BE2C (cell line): Measurements from ENCODE around the gene PEF1.

Source experiments
- DNase-seq: peaks from one replicate; pipeline ENCODE4 v3.0.0-alpha.2; 2020
- H3K27me3 ChIP-seq: fragments of 250-450 bp; sonication (Bioruptor Pico); 2 replicates; pipeline ENCODE4 v1.5.1; 2020; ENCODE audit warnings: mild to moderate bottlenecking
- H3K36me3 ChIP-seq: fragments of 250-450 bp; sonication (Bioruptor Pico); 2 replicates; pipeline ENCODE4 v1.5.1; 2020; ENCODE audit warnings: mild to moderate bottlenecking
- H3K4me1 ChIP-seq: fragments of 250-450 bp; sonication (Bioruptor Pico); 2 replicates; pipeline ENCODE4 v1.5.1; 2020
- H3K4me3 ChIP-seq: 2 replicates; pipeline ENCODE4 v1.5.1; 2011; ENCODE audit warnings: low read depth, low read length
- H3K9me3 ChIP-seq: fragments of 250-450 bp; sonication (Bioruptor Pico); 2 replicates; pipeline ENCODE4 v1.5.1; 2020
- CTCF ChIP-seq: IDR thresholded peaks from 2 replicates; pipeline ENCODE4 v1.5.1; 2012; ENCODE audit warnings: mild to moderate bottlenecking, low read depth, low read length

The PEF1 gene

GRCh38 chr1:31614414-31615005 lies 30.2 kb downstream of the PEF1 start:
- H3K4me1 ChIP-seq = peaks cover 9% of the 10 kb centered on the region

GRCh38 chr1:31609514-31610118 lies 35.1 kb downstream of the PEF1 start:
- H3K9me3 ChIP-seq = no peaks in the 10 kb centered on the region
- H3K4me1 ChIP-seq = peaks cover 6% of the 10 kb centered on the region
- no peaks in the 10 kb centered on the region for H3K27me3 ChIP-seq
- H3K4me3 ChIP-seq = no peak overlapping the region
- no peak for TF ChIP-seq CTCF
- H3K36me3 ChIP-seq = no peaks in the 10 kb centered on the region
- no peak for DNase-seq

More at GRCh38 chr1:31614414-31615005, 30.2 kb downstream of the PEF1 start:
- Histone ChIP-seq H3K27me3 (no peaks in the 10 kb centered on the region), H3K9me3 (no peaks in the 10 kb centered on the region), H3K4me3 (no peak overlapping the region), H3K36me3 (no peaks in the 10 kb centered on the region)
- no peak for TF ChIP-seq CTCF
- peak; percentile 29 for DNase-seq

- no peak for DNase-seq
- Histone ChIP-seq H3K4me3 (no peak overlapping the region), H3K27me3 (no peaks in the 10 kb centered on the region), H3K36me3 (no peaks in the 10 kb centered on the region), H3K4me1 (no peaks in the 10 kb centered on the region), H3K9me3 (no peaks in the 10 kb centered on the region)
- TF ChIP-seq CTCF = no peak
Observed at GRCh38 chr1:31607360-31607759, 37.3 kb downstream of the PEF1 start.

GRCh38 chr1:31605908-31606427 lies 38.7 kb downstream of the PEF1 start:
- no peaks in the 10 kb centered on the region for H3K36me3 ChIP-seq
- no peaks in the 10 kb centered on the region for H3K9me3 ChIP-seq
- no peaks in the 10 kb centered on the region for H3K4me1 ChIP-seq
- H3K27me3 ChIP-seq = no peaks in the 10 kb centered on the region
- DNase-seq = no peak
- H3K4me3 ChIP-seq = no peak overlapping the region
- TF ChIP-seq CTCF = no peak

- H3K4me3 ChIP-seq = no peak overlapping the region
- H3K9me3 ChIP-seq = no peaks in the 10 kb centered on the region
- no peaks in the 10 kb centered on the region for H3K36me3 ChIP-seq
- H3K4me1 ChIP-seq = no peaks in the 10 kb centered on the region
- H3K27me3 ChIP-seq = no peaks in the 10 kb centered on the region
- no peak for DNase-seq
- no peak for TF ChIP-seq CTCF
Observed at GRCh38 chr1:31602081-31602480, 42.6 kb downstream of the PEF1 start.

GRCh38 chr1:31600641-31601040 lies 44.0 kb downstream of the PEF1 start:
- no peak for DNase-seq
- H3K4me3 ChIP-seq = no peak overlapping the region
- no peaks in the 10 kb centered on the region for H3K36me3 ChIP-seq
- no peak for TF ChIP-seq CTCF
- no peaks in the 10 kb centered on the region for H3K27me3 ChIP-seq
- no peaks in the 10 kb centered on the region for H3K4me1 ChIP-seq
- H3K9me3 ChIP-seq = no peaks in the 10 kb centered on the region
